Peyer's patch (tissue), 4 donors: Measurements from ENCODE around the gene NEUROD6.

Experiments used
- CTCF ChIP-seq, 6 experiments: fragments of 450-650 bp in 4 of 6; fragments of 200-600 bp in 2 of 6; sonication (generic) in 1 of 6; IDR thresholded peaks; one replicate each; pipeline ENCODE4 v1.5.1; 2017 to 2019; ENCODE audit warnings: antibody characterized with exemption in 6 of 6, mild to moderate bottlenecking in 3 of 6, moderate library complexity in 1 of 6
- POLR2A ChIP-seq, 2 donors: fragments of 450-650 bp; IDR thresholded peaks; one replicate each; pipeline ENCODE4 v1.5.1; 2017; ENCODE audit warnings: antibody characterized with exemption in 2 of 2, mild to moderate bottlenecking in 2 of 2, moderate library complexity in 2 of 2

GRCh38 chr7:31335884-31336201 is 4.7 kb downstream of the NEUROD6 start:
- TF ChIP-seq CTCF (IDR thresholded peaks at IDR 0.05) (no peak), POLR2A (IDR thresholded peaks at IDR 0.05) (no peak)
